ENCODE measurements around the gene PSTPIP1. TPM values are rescaled to one million over a fixed set of nuclear protein-coding genes. Genes with fewer than 3 reads are reported as not detected.

Gene PSTPIP1
- total RNA-seq, 1 donor = 55.7 TPM

DNA sequence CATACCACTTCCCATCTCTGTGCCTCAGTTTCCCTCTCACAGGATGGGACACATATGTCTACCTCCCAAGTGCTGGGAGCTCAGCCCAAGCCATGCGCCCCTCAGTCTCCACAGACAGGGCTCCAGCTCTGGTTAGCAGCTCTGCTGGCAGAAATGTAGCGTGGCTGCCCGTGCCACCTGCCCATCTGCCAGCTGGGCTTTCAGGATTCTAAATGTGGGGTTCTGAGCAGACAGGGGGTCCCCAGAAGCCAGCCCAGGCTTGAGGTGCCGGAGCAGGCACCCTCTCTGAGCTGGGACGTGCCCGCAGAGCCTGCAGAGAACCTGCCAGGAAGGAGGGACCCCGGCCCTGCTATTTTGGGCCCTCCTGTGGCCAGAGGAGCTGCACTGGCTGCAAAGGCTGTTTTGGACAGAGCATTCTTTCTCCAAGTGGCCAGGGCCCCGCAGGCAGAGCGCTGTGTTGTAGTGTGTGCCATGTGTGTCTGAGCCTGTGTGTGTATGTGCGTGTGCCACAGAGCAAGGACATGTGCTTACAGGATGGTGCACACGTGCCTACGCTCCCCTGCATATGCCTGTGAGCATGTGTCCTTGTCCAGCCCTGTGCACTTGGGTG lies 31.7 kb downstream of the PSTPIP1 start:
- no peaks in the 10 kb centered on the region for H3K9me3 ChIP-seq (ENCODE audit: low read depth, low read length)
- H3K4me3 ChIP-seq (ENCODE audit: low read length) = no peak overlapping the region
- no peaks in the 10 kb centered on the region for H3K27me3 ChIP-seq (ENCODE audit: insufficient read depth, low read length)
- H3K4me1 ChIP-seq (ENCODE audit: insufficient read depth, low read length) = peaks cover 33% of the 10 kb centered on the region

- no peak overlapping the region for H3K4me3 ChIP-seq (ENCODE audit: low read length)
- peaks cover 27% of the 10 kb centered on the region for H3K4me1 ChIP-seq (ENCODE audit: insufficient read depth, low read length)
- no peaks in the 10 kb centered on the region for H3K27me3 ChIP-seq (ENCODE audit: insufficient read depth, low read length)
- H3K9me3 ChIP-seq (ENCODE audit: low read depth, low read length) = no peaks in the 10 kb centered on the region
Measured at GRCh38 chr15:77027111-77027696, 32.3 kb downstream of the PSTPIP1 start.

GRCh38 chr15:77027697-77028450 lies 32.9 kb downstream of the PSTPIP1 start:
- no peaks in the 10 kb centered on the region for H3K9me3 ChIP-seq (ENCODE audit: low read depth, low read length)
- peaks cover 20% of the 10 kb centered on the region for H3K4me1 ChIP-seq (ENCODE audit: insufficient read depth, low read length)
- no peaks in the 10 kb centered on the region for H3K27me3 ChIP-seq (ENCODE audit: insufficient read depth, low read length)
- no peak overlapping the region for H3K4me3 ChIP-seq (ENCODE audit: low read length)

DNA sequence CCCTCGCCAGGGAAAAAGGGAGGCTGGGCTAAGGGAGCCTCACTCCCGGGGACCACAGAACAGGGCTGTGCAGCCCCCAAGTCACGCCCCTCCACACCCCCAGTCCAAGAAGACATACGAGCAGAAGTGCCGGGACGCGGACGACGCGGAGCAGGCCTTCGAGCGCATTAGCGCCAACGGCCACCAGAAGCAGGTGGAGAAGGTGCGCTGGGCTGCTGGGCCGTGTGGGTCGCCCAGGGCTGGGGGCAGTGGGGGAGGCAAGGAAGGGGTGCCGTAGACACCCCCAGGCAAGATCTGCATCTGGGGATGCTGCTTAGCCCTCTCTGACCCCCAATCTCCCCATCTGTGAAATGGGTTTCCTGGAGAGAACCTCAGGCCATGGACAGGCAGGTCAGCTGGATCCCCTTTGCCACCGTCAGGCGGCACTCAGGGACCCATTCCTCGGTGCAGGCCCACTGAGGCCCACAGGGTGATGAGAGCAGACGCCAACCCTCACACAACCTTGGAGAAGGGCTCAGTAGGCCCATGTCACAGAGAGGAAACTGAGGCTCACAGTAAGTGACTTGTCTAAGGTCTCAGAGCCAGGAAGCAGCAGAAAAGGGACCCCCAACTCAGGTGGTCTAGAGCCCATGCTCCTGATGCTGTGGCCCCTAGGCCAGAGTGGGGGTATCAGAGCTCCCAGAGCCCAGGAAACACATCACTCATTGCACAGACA lies 33.7 kb downstream of the PSTPIP1 start:
- Histone ChIP-seq H3K27me3 (ENCODE audit: insufficient read depth, low read length) (no peaks in the 10 kb centered on the region), H3K9me3 (ENCODE audit: low read depth, low read length) (no peaks in the 10 kb centered on the region), H3K4me1 (ENCODE audit: insufficient read depth, low read length) (peaks cover 13% of the 10 kb centered on the region), H3K4me3 (ENCODE audit: low read length) (no peak overlapping the region)

DNA sequence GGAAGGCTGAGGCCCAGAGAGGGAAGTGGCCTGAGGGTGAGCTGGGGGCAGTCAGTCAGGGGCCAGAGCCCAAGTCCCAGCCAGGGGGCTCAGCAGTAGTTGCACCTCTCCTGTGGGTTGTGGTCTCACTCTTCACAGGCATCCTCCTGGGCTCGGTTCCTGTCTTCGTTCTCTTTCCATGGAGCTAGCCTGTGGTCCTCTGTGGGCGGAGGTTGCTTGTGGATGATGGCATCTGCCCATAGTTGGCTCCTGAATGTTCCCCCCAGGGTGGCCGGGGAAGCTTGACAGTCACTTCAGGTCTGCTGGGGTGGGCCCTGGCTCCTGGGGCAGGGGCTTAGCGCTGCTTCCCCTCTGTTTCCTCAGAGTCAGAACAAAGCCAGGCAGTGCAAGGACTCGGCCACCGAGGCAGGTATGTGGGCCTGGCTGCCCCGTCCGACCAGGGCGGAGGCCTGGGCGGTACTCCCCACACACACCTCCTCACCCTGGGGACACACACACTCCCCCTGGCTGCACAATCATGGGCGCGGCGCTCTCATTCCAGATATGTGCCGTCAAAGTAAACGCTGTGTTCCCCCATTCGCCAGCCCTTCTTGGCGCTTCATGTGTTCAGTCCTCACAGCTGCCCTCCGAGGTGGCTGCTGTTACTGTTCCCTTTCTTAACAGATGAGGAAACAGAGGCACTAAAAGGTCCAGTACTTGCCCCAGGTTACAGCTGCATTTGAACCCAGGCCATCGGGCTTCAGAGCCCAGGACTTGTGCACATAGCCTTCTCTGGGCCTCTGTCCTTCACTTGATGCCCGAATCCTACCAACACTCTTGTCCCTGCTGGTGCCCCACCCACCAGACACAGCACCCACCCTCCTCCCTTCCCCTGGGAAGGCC lies 34.5 kb downstream of the PSTPIP1 start:
- Histone ChIP-seq H3K4me3 (ENCODE audit: low read length) (no peak overlapping the region), H3K9me3 (ENCODE audit: low read depth, low read length) (no peaks in the 10 kb centered on the region), H3K4me1 (ENCODE audit: insufficient read depth, low read length) (peaks cover 6% of the 10 kb centered on the region), H3K27me3 (ENCODE audit: insufficient read depth, low read length) (no peaks in the 10 kb centered on the region)

DNA sequence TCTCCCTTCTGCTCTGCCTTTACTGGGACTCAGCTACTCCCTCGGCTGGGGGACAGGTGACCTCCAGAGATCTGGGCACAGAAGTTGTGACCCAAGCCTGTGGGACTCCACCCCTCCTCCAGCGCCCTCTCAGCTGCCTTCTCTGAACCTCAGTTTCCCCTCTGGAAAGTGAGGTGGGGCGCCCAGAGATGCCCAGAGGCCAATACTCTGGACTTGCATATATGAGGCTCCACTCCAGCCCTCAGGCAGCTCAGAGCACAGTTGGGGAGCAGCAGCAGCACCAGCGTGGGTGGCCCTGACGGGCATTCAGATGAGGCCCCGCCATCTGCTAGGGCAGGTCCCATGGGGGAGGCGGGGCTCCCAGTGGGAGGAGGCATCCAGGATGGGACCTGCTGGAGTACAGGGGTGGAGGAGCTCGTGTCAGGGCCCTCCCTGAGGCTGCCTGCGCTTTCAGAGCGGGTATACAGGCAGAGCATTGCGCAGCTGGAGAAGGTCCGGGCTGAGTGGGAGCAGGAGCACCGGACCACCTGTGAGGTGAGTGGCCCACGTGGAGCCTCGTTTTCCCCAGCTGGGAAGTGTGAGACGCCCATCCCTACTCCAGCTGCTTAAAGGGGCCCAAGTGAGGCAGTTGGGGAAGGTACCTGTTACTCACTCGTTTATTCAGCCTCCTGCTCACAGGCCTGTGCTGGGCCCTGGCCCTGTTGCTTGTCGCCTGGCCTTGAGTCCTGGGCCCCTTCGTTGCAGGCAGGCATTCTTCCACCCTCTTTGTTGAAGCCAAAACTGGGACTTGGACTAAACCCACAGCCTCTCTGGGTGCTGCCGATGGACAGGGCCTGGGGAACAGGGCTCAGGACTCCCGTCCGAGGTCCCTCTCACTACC lies 35.4 kb downstream of the PSTPIP1 start:
- Histone ChIP-seq H3K4me1 (ENCODE audit: insufficient read depth, low read length) (peaks cover 6% of the 10 kb centered on the region), H3K27me3 (ENCODE audit: insufficient read depth, low read length) (no peaks in the 10 kb centered on the region), H3K4me3 (ENCODE audit: low read length) (no peak overlapping the region), H3K9me3 (ENCODE audit: low read depth, low read length) (no peaks in the 10 kb centered on the region)

DNA sequence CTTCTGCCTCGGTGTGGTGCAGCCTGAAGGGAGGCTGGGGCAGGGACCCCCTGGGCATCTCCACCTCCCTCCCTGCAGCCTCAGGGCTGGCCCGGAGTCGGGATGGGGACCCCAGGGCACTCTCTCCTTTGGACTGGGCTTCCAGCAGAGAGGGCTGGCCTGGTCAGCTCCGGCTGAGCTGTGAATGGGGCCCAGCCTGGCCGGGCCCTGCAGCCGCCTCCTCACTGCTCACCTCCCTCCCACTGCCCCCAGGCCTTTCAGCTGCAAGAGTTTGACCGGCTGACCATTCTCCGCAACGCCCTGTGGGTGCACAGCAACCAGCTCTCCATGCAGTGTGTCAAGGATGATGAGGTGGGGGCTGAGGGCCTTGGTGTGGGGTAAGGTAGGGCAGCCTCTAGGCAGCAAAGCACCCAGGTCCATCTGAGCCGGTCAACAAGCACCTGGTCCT lies 36.0 kb downstream of the PSTPIP1 start:
- Histone ChIP-seq H3K27me3 (ENCODE audit: insufficient read depth, low read length) (no peaks in the 10 kb centered on the region), H3K4me1 (ENCODE audit: insufficient read depth, low read length) (peaks cover 6% of the 10 kb centered on the region), H3K4me3 (ENCODE audit: low read length) (no peak overlapping the region), H3K9me3 (ENCODE audit: low read depth, low read length) (no peaks in the 10 kb centered on the region)

GRCh38 chr15:77031376-77032050 lies 36.6 kb downstream of the PSTPIP1 start:
- Histone ChIP-seq H3K4me3 (ENCODE audit: low read length) (no peak overlapping the region), H3K4me1 (ENCODE audit: insufficient read depth, low read length) (peaks cover 6% of the 10 kb centered on the region), H3K27me3 (ENCODE audit: insufficient read depth, low read length) (no peaks in the 10 kb centered on the region), H3K9me3 (ENCODE audit: low read depth, low read length) (no peaks in the 10 kb centered on the region)

GRCh38 chr15:77032052-77032646 lies 37.2 kb downstream of the PSTPIP1 start:
- Histone ChIP-seq H3K4me1 (ENCODE audit: insufficient read depth, low read length) (peaks cover 6% of the 10 kb centered on the region), H3K4me3 (ENCODE audit: low read length) (no peak overlapping the region), H3K27me3 (ENCODE audit: insufficient read depth, low read length) (no peaks in the 10 kb centered on the region), H3K9me3 (ENCODE audit: low read depth, low read length) (no peaks in the 10 kb centered on the region)

DNA sequence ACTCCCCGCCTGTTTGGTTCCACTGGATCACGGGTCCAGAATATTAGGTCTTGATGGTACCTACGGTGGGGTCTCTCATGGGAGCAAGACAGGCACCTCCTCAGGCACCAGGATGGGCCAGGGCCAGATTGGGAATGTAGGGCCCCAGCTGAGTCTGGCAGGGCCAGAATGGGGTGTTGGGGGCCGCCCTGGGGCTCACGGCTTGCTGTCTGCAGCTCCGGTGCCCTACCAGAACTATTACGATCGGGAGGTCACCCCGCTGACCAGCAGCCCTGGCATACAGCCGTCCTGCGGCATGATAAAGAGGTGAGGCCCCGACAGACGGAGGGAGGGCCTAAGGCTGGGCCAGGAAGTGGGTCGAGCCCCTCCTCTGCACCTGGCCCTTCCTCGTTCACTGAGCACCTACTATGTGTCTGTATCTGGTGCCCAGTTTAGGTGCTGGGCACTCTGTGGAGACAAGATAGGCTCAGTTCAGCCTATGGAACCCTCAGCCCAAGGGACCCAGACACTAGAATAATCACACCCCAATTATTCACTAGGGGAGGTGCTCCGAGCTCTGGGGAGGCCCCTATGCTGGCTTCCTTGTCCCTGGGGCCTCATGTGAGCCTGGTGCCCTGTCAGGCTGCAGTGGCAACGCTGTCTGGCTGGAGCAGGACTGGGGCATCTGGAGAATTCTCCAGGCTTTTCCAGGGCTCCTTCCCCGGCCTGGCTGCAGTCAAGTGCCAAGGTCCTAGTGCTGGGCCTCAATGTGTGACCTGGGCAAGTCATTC lies 37.9 kb downstream of the PSTPIP1 start:
- Histone ChIP-seq H3K4me3 (ENCODE audit: low read length) (no peak overlapping the region), H3K9me3 (ENCODE audit: low read depth, low read length) (no peaks in the 10 kb centered on the region), H3K27me3 (ENCODE audit: insufficient read depth, low read length) (no peaks in the 10 kb centered on the region), H3K4me1 (ENCODE audit: insufficient read depth, low read length) (peaks cover 6% of the 10 kb centered on the region)

DNA sequence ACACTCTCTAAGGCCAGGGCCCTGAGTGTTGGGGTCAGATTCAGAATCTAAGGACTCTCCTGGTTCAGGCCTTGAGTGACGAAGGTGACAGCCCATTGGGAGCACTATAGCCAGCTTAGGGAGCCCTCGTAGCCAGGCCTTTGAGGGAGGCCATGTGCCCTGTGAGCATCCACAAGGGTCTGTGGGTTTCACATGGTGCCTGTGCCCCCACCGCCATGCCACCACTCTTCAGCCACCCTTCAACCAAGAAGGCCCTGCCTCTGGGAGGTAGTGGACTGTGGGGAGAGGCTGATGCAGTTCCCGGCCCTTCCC lies 38.4 kb downstream of the PSTPIP1 start:
- Histone ChIP-seq H3K4me1 (ENCODE audit: insufficient read depth, low read length) (peaks cover 6% of the 10 kb centered on the region), H3K4me3 (ENCODE audit: low read length) (no peak overlapping the region), H3K27me3 (ENCODE audit: insufficient read depth, low read length) (no peaks in the 10 kb centered on the region), H3K9me3 (ENCODE audit: low read depth, low read length) (no peaks in the 10 kb centered on the region)

GRCh38 chr15:77033729-77034671 lies 39.1 kb downstream of the PSTPIP1 start:
- Histone ChIP-seq H3K9me3 (ENCODE audit: low read depth, low read length) (no peaks in the 10 kb centered on the region), H3K4me3 (ENCODE audit: low read length) (no peak overlapping the region), H3K27me3 (ENCODE audit: insufficient read depth, low read length) (no peaks in the 10 kb centered on the region), H3K4me1 (ENCODE audit: insufficient read depth, low read length) (peaks cover 6% of the 10 kb centered on the region)

Data from mononuclear cell (primary cell).